H1 (cell line): ENCODE data around the gene PABPC1L. TPM values are rescaled to one million over a fixed set of nuclear protein-coding genes. Genes with fewer than 3 reads are reported as not detected.
A peak's percentile ranks its signal among the peaks of the same experiment; 100 is the strongest.

Source experiments
- CTCF ChIA-PET: fragments of 300-600 bp; sonication (Branson Sonifier 250); formaldehyde crosslinking; loops from one replicate; lab custom pipeline; 2021; ENCODE audit not compliant: partially characterized antibody; lab: Charles Lee
- POLR2A ChIA-PET: fragments of 300-600 bp; sonication (Branson Sonifier 250); formaldehyde crosslinking; loops from one replicate; lab custom pipeline; 2021; ENCODE audit warnings: inconsistent platforms; ENCODE audit not compliant: partially characterized antibody; lab: Charles Lee
- DNase-seq, 2 experiments: peaks; one replicate each; pipeline versions ENCODE4 v3.0.0 to v3.0.0-alpha.2; 2010 to 2022; ENCODE audit warnings: low spot score in 2 of 2, low read depth in 1 of 2, mixed read lengths in 1 of 2
- FAIRE-seq: peaks from 2 replicates; lab custom pipeline; 2011; peaks lifted over from hg19 to GRCh38; lab: Jason Lieb, UNC
- H2AFZ ChIP-seq: 2 replicates; pipeline ENCODE4 v1.8.1; 2012; ENCODE audit warnings: low read length, inconsistent platforms
- H2AK5ac ChIP-seq: 2 replicates; pipeline ENCODE4 v1.6.1; 2013; ENCODE audit warnings: low read depth, low read length
- H2BK120ac ChIP-seq: replicated peaks from 2 replicates; pipeline ENCODE3; 2013; ENCODE audit warnings: low read depth, low read length, inconsistent platforms
- H2BK12ac ChIP-seq: 2 replicates; pipeline ENCODE4 v1.6.1; 2013; ENCODE audit warnings: low read depth, low read length
- H2BK15ac ChIP-seq: 2 replicates; pipeline ENCODE4 v1.6.1; 2013; ENCODE audit warnings: low read length
- H2BK20ac ChIP-seq: 2 replicates; pipeline ENCODE4 v1.6.1; 2013; ENCODE audit warnings: low read length
- H2BK5ac ChIP-seq: 2 replicates; pipeline ENCODE4 v1.6.1; 2013; ENCODE audit warnings: low read depth, low read length
- H3K14ac ChIP-seq: 2 replicates; pipeline ENCODE4 v1.6.1; 2013; ENCODE audit warnings: inconsistent platforms; ENCODE audit not compliant: insufficient read length
- H3K18ac ChIP-seq: 2 replicates; pipeline ENCODE4 v1.6.1; 2013; ENCODE audit warnings: low read length; ENCODE audit errors: extremely low read depth
- H3K23ac ChIP-seq: 2 replicates; pipeline ENCODE4 v1.6.1; 2013; ENCODE audit warnings: inconsistent platforms; ENCODE audit not compliant: insufficient read length
- H3K23me2 ChIP-seq: 2 replicates; pipeline ENCODE4 v1.6.1; 2013; ENCODE audit warnings: low read depth, low read length
- H3K27ac ChIP-seq: 2 replicates; pipeline ENCODE4 v1.6.1; 2011; ENCODE audit warnings: low read depth, low read length, inconsistent platforms
- H3K27me3 ChIP-seq, 4 experiments: replicated peaks in 1 of 4; 1 replicate in 1 of 4; 2 replicates in 3 of 4; pipeline versions ENCODE4 v1.6.1 to v1.8.1; 2011 to 2013; ENCODE audit warnings: low read length in 3 of 4, mild to moderate bottlenecking in 3 of 4, inconsistent platforms in 2 of 4, mixed read lengths in 2 of 4, moderate library complexity in 1 of 4; ENCODE audit not compliant: control insufficient read depth in 3 of 4, insufficient read depth in 3 of 4; ENCODE audit errors: extremely low read depth in 1 of 4
- H3K36me3 ChIP-seq, 4 experiments: 2 replicates each; pipeline versions ENCODE4 v1.6.1 to v1.8.1; 2011 to 2013; ENCODE audit warnings: mild to moderate bottlenecking in 4 of 4, low read length in 3 of 4, moderate library complexity in 2 of 4, control low read depth in 1 of 4, inconsistent platforms in 1 of 4; ENCODE audit not compliant: insufficient read depth in 4 of 4, control insufficient read depth in 2 of 4
- H3K4ac ChIP-seq: replicated peaks from 2 replicates; pipeline ENCODE3; 2013; ENCODE audit warnings: low read length, low read depth, mixed read lengths, inconsistent platforms; ENCODE audit not compliant: insufficient read length
- H3K4me1 ChIP-seq, 4 experiments: replicated peaks in 1 of 4; 1 replicate in 1 of 4; 2 replicates in 3 of 4; pipeline versions ENCODE4 v1.6.1 to v1.8.1; 2011 to 2013; ENCODE audit warnings: low read length in 3 of 4, inconsistent platforms in 2 of 4, mixed read lengths in 1 of 4; ENCODE audit not compliant: insufficient read depth in 4 of 4, control insufficient read depth in 3 of 4
- H3K4me2 ChIP-seq, 2 experiments: 2 replicates each; pipeline versions ENCODE4 v1.6.1 to v1.8.1; 2011 to 2013; ENCODE audit warnings: low read depth in 2 of 2, low read length in 2 of 2, control low read depth in 1 of 2, inconsistent platforms in 1 of 2, mild to moderate bottlenecking in 1 of 2; ENCODE audit not compliant: insufficient read depth in 1 of 2
- H3K4me3 ChIP-seq, 4 experiments: fragments of 200-600, 300-600 bp in 1 of 4; sonication (generic), shearing (Covaris generic), sonication (Bioruptor Twin) in 1 of 4; 2 replicates each; pipeline versions ENCODE4 v1.5.1 to v1.8.1; 2011 to 2016; ENCODE audit warnings: low read length in 4 of 4, low read depth in 3 of 4, control low read depth in 2 of 4, inconsistent platforms in 2 of 4, mild to moderate bottlenecking in 2 of 4, mixed read lengths in 1 of 4, moderate library complexity in 1 of 4; ENCODE audit not compliant: insufficient read depth in 2 of 4; ENCODE audit errors: extremely low read depth in 1 of 4
- H3K56ac ChIP-seq: replicated peaks from 2 replicates; pipeline ENCODE3; 2013; ENCODE audit warnings: low read depth, mild to moderate bottlenecking, mixed read lengths, low read length, inconsistent platforms; ENCODE audit not compliant: insufficient read length
- H3K79me1 ChIP-seq: 2 replicates; pipeline ENCODE4 v1.6.1; 2013; ENCODE audit warnings: low read depth, low read length, control low read depth
- H3K79me2 ChIP-seq, 2 experiments: 2 replicates each; pipeline versions ENCODE4 v1.6.1 to v1.8.1; 2012 to 2013; ENCODE audit warnings: low read length in 2 of 2, mild to moderate bottlenecking in 2 of 2, inconsistent platforms in 1 of 2; ENCODE audit not compliant: insufficient read depth in 2 of 2, control insufficient read depth in 1 of 2
- H3K9ac ChIP-seq, 4 experiments: replicated peaks in 1 of 4; 1 replicate in 1 of 4; 2 replicates in 3 of 4; pipeline versions ENCODE4 v1.6.1 to v1.8.1; 2011 to 2013; ENCODE audit warnings: low read depth in 3 of 4, low read length in 3 of 4, control low read depth in 2 of 4, mild to moderate bottlenecking in 2 of 4, moderate library complexity in 2 of 4, inconsistent platforms in 1 of 4; ENCODE audit errors: extremely low read depth in 1 of 4
- H3K9me3 ChIP-seq, 2 experiments: 2 replicates each; pipeline versions ENCODE4 v1.6.1 to v1.8.1; 2012 to 2013; ENCODE audit warnings: mild to moderate bottlenecking in 2 of 2, moderate library complexity in 2 of 2, control low read depth in 1 of 2, inconsistent platforms in 1 of 2, low read depth in 1 of 2, low read length in 1 of 2, mixed read lengths in 1 of 2; ENCODE audit not compliant: insufficient read depth in 2 of 2
- H4K20me1 ChIP-seq, 2 experiments: replicated peaks in 1 of 2; 2 replicates each; pipeline versions ENCODE3 to v1.8.1; 2011 to 2013; ENCODE audit warnings: inconsistent platforms in 2 of 2, low read length in 2 of 2, mild to moderate bottlenecking in 1 of 2; ENCODE audit not compliant: insufficient read depth in 2 of 2, control insufficient read depth in 1 of 2
- H4K5ac ChIP-seq: 2 replicates; pipeline ENCODE4 v1.6.1; 2013; ENCODE audit warnings: low read length, low read depth, mixed read lengths, inconsistent platforms; ENCODE audit not compliant: insufficient read length
- H4K8ac ChIP-seq: 2 replicates; pipeline ENCODE4 v1.8.0; 2013; ENCODE audit warnings: mild to moderate bottlenecking, moderate library complexity, low read length, inconsistent platforms; ENCODE audit not compliant: insufficient read depth; ENCODE audit errors: extremely low read depth
- H4K91ac ChIP-seq: replicated peaks from 2 replicates; pipeline ENCODE3; 2013; ENCODE audit warnings: low read length, mixed read lengths, inconsistent platforms; ENCODE audit not compliant: insufficient read length
- BACH1 ChIP-seq: IDR thresholded peaks from 2 replicates; pipeline ENCODE4 v1.6.1; 2012; ENCODE audit warnings: low read length, improper control_type of control experiment
- CTCF ChIP-seq, 3 experiments: IDR thresholded peaks; 1 replicate in 2 of 3; 2 replicates in 1 of 3; pipeline versions ENCODE4 v1.5.1 to v1.6.1; 2011; ENCODE audit warnings: low read length in 3 of 3, mild to moderate bottlenecking in 3 of 3, inconsistent platforms in 2 of 3, low read depth in 1 of 3, moderate library complexity in 1 of 3; ENCODE audit not compliant: insufficient read depth in 1 of 3; ENCODE audit errors: control extremely low read depth in 1 of 3
- E2F6 ChIP-seq: IDR thresholded peaks from 2 replicates; pipeline ENCODE4 v1.6.1; 2012; ENCODE audit warnings: inconsistent platforms
- HDAC6 ChIP-seq: IDR thresholded peaks from one replicate; pipeline ENCODE4 v1.7.1; 2012; ENCODE audit warnings: low read depth, mild to moderate bottlenecking, inconsistent platforms, low read length, moderate library complexity
- POLR2AphosphoS5 ChIP-seq: IDR thresholded peaks from 2 replicates; pipeline ENCODE4 v1.6.1; 2011; ENCODE audit warnings: low read depth, low read length
- WGBS, 2 experiments: shearing (Covaris generic) in 1 of 2; methylation state at CpG; one replicate each; pipeline versions ENCODE4 v1.1.6 to v1.1.7; 2013 to 2015; ENCODE audit warnings: low lambda C conversion rate in 2 of 2, mixed read lengths in 2 of 2, inconsistent platforms in 1 of 2, low coverage in 1 of 2, missing lambda C conversion rate in 1 of 2; ENCODE audit not compliant: insufficient replicate concordance in 2 of 2, insufficient coverage in 1 of 2, insufficient read length in 1 of 2; ENCODE audit errors: extremely low coverage in 1 of 2, missing lambda C conversion rate in 1 of 2; 5-methylcytosine and 5-hydroxymethylcytosine counted together
- polyA plus RNA-seq, 7 experiments: library from polyadenylated mRNA; depleted of rRNA in 3 of 7; stranded (reverse) in 5 of 7; unstranded in 2 of 7; fragments of >200 nt in 5 of 7; fragments of 200-250 nt in 2 of 7; gene quantifications; 1 replicate in 5 of 7; 2 replicates in 1 of 7; 4 replicates in 1 of 7; pipeline versions ENCODE4 v1.2.1 to v1.2.3, GENCODE V29; 2011 to 2013; ENCODE audit warnings: missing spikeins in 2 of 7, mixed read lengths in 2 of 7
- total RNA-seq: library from RNA; stranded (reverse); fragmentation: NEBNext Ultra II Directional; extraction: Animal tissue kit (Norgen Biotek cat#: 25700); gene quantifications from 2 replicates; pipeline ENCODE4 v1.2.1, GENCODE V29; 2021

The PABPC1L gene
- total and polyA plus RNA-seq, 2 of the 8 experiments (the other 6 are each of a cell fraction or from before 2014, with no cell fraction given) = 61.1 to 108 TPM

GRCh38 chr20:44942264-44942973 lies 32.6 kb downstream of the PABPC1L start:
- no peaks in the 10 kb centered on the region for H3K27me3 ChIP-seq
- ChIA-PET CTCF (interaction anchor here (0.9 to 3.4 kb wide), 7 partner anchors 9 to 157 kb away, joined by 3 to 25 read pairs (median 8); partner anchors contain the start of gene PABPC1L), POLR2A (interaction anchor here (1.2 to 4.9 kb wide), 8 partner anchors 10 to 40 kb away, joined by 3 to 33 read pairs (median 4); no protein-coding TSS in a partner anchor)
- H3K27ac ChIP-seq = no peak overlapping the region
- H2BK12ac ChIP-seq = no peak overlapping the region
- H3K23me2 ChIP-seq = no peaks in the 10 kb centered on the region
- H3K4me2 ChIP-seq = no peak overlapping the region
- no peaks in the 10 kb centered on the region for H3K4me1 ChIP-seq
- no peak overlapping the region for H2AFZ ChIP-seq
- no peak overlapping the region for H4K5ac ChIP-seq
- no peak overlapping the region for H3K23ac ChIP-seq
- no peak overlapping the region for H2AK5ac ChIP-seq
- H4K8ac ChIP-seq = no peak overlapping the region
- DNase-seq = no peak
- TF ChIP-seq POLR2AphosphoS5 (0 out of 2 replicates have a peak, but pooled peaks have one; percentile 43), BACH1 (no peak), CTCF (IDR thresholded peaks at IDR 0.05; ENCODE audit: control extremely low read depth in 1 of 3, insufficient read depth in 1 of 3, low read depth in 1 of 3, low read length in 3 of 3) (peak; percentile 10 to 36 (median 31); a peak in 3 of 4 replicates), E2F6 (no peak), HDAC6 (no peak)
- TF ChIP-seq, all 59 proteins: peak for 2
- Histone ChIP-seq H3K9ac (no peak overlapping the region), H3K36me3 (peaks cover 19 to 54% (median 42%) of the 10 kb centered on the region in 4 experiments), H2BK120ac (no peak overlapping the region), H3K4me3 (no peak overlapping the region), H2BK15ac (no peak overlapping the region), H3K79me2 (no peaks in the 10 kb centered on the region), H3K18ac (no peak overlapping the region), H3K56ac (no peak overlapping the region), H3K14ac (no peak overlapping the region), H4K20me1 (peaks cover 5 to 9% of the 10 kb centered on the region in 2 experiments), H3K79me1 (peaks cover 2% of the 10 kb centered on the region; the same call in 1 of the 2 replicates), H4K91ac (no peak overlapping the region), H3K4ac (no peak overlapping the region), H2BK20ac (no peak overlapping the region), H2BK5ac (no peak overlapping the region), H3K9me3 (no peaks in the 10 kb centered on the region)
- 83% methylated on average over 4 of the region's 4 CpGs; no CpG with 5 or more reads in 1 of the 2 experiments for WGBS, 2 experiments
- FAIRE-seq = no peak
